Endothelial cell of umbilical vein (primary cell): ENCODE data around the gene SLC39A11.

Experiments
- EZH2 ChIP-seq: IDR thresholded peaks from 2 replicates; pipeline ENCODE4 v1.6.1; 2012; ENCODE audit warnings: borderline replicate concordance, low read depth, mild to moderate bottlenecking, moderate library complexity, low read length, inconsistent platforms; ENCODE audit not compliant: severe bottlenecking
- GATA2 ChIP-seq: IDR thresholded peaks from 2 replicates; pipeline ENCODE4 v1.7.0; 2011; ENCODE audit warnings: low read depth, mild to moderate bottlenecking, moderate library complexity, mixed read lengths, low read length; ENCODE audit not compliant: insufficient read length, insufficient read depth
- JUN ChIP-seq: IDR thresholded peaks from 2 replicates; pipeline ENCODE4 v1.6.1; 2011; ENCODE audit warnings: borderline replicate concordance, low read depth; ENCODE audit not compliant: insufficient read length, insufficient read depth
- POLR2A ChIP-seq: IDR thresholded peaks from 2 replicates; pipeline ENCODE4 v1.6.1; 2012; ENCODE audit warnings: low read depth, mild to moderate bottlenecking, control low read depth, low read length
- POLR2AphosphoS5 ChIP-seq: IDR thresholded peaks from 2 replicates; pipeline ENCODE4 v1.6.1; 2012; ENCODE audit warnings: low read depth, mild to moderate bottlenecking, control low read depth, low read length, moderate library complexity; ENCODE audit not compliant: insufficient read depth
- TF ChIP-seq, protein P1 (sequence below), 2 donors: IDR thresholded peaks; 1 replicate in 1 of 2; 2 replicates in 1 of 2; pipeline ENCODE4 v1.5.1; 2011; ENCODE audit warnings: low read length in 2 of 2, mild to moderate bottlenecking in 2 of 2, moderate library complexity in 2 of 2, control low read depth in 1 of 2, inconsistent platforms in 1 of 2, low read depth in 1 of 2; ENCODE audit not compliant: insufficient read depth in 1 of 2; ENCODE audit errors: extremely low read depth in 1 of 2

DNA sequence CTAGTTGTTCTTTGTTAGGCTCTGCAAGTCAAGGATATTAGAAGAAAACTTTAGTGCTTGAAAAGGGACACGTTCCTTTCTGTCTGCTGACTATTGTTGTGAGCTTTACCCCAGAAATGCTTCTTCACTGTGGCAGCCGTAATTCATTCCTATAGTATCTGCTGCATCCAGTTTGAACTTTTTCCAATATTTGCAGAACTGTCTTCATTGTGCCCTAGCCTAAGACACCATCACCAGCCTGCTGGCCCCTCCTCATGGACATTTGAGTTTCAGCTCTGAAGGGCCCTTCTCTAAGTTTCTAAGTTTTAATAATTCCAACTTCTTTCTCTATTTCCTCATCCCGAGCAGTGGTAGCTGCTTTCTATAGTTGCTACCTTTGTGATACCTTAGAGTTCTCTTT lies 91.7 kb downstream of the SLC39A11 start:
- TF ChIP-seq, protein P1, sequence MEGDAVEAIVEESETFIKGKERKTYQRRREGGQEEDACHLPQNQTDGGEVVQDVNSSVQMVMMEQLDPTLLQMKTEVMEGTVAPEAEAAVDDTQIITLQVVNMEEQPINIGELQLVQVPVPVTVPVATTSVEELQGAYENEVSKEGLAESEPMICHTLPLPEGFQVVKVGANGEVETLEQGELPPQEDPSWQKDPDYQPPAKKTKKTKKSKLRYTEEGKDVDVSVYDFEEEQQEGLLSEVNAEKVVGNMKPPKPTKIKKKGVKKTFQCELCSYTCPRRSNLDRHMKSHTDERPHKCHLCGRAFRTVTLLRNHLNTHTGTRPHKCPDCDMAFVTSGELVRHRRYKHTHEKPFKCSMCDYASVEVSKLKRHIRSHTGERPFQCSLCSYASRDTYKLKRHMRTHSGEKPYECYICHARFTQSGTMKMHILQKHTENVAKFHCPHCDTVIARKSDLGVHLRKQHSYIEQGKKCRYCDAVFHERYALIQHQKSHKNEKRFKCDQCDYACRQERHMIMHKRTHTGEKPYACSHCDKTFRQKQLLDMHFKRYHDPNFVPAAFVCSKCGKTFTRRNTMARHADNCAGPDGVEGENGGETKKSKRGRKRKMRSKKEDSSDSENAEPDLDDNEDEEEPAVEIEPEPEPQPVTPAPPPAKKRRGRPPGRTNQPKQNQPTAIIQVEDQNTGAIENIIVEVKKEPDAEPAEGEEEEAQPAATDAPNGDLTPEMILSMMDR (IDR thresholded peaks at IDR 0.05; ENCODE audit: extremely low read depth in 1 of 2, insufficient read depth in 1 of 2, low read depth in 1 of 2, low read length in 2 of 2): no peak
- TF ChIP-seq EZH2 (no peak), POLR2A (no peak), POLR2AphosphoS5 (no peak), GATA2 (no peak), JUN (no peak)
